Pancreas (tissue), 10 donors: ENCODE results near the gene DNAH5. TPM values are rescaled to one million over a fixed set of nuclear protein-coding genes. Genes with fewer than 3 reads are reported as not detected.

ENCODE experiments used
- ATAC-seq, 4 donors: fragments of 200-7000 bp; cut with Tn5 transposase; one replicate each; pipeline versions ENCODE4 v1.8.0 to v1.9.1; 2020; ENCODE audit warnings: mild to moderate bottlenecking in 4 of 4, moderate library complexity in 4 of 4
- DNase-seq, 6 donors: peaks; one replicate each; pipeline ENCODE4 v3.0.0-alpha.2; 2020
- FAIRE-seq: peaks from 2 replicates; lab custom pipeline; 2012; peaks lifted over from hg19 to GRCh38; lab: Jason Lieb, UNC
- H3K27ac ChIP-seq, 4 donors: fragments of 200-600 bp; sonication (generic); 1 replicate in 3 of 4; 2 replicates in 1 of 4; pipeline versions ENCODE4 v1.5.0 to v1.8.0; 2020
- H3K27me3 ChIP-seq, 4 donors: fragments of 200-600 bp; one replicate each; pipeline ENCODE4 v1.8.0; 2021
- H3K36me3 ChIP-seq, 3 donors: fragments of 200-600 bp; sonication (generic) in 1 of 3; one replicate each; pipeline versions ENCODE4 v1.5.0 to v1.8.0; 2020 to 2021
- H3K4me1 ChIP-seq, 3 donors: fragments of 200-600 bp; one replicate each; pipeline ENCODE4 v1.8.0; 2021
- H3K4me3 ChIP-seq, 4 donors: fragments of 200-600 bp; sonication (generic) in 2 of 4; one replicate each; pipeline versions ENCODE4 v1.5.0 to v1.8.0; 2020 to 2021
- H3K9me3 ChIP-seq, 4 donors: fragments of 200-600 bp; one replicate each; pipeline ENCODE4 v1.8.0; 2021
- CTCF ChIP-seq, 4 donors: fragments of 200-600 bp; sonication (generic) in 3 of 4; IDR thresholded peaks; one replicate each; pipeline versions ENCODE4 v1.5.0 to v1.8.0; 2021; ENCODE audit warnings: antibody characterized with exemption in 4 of 4
- WGBS, 2 donors: extraction: QIAGEN DNeasy Blood & Tissue Kit; methylation state at CpG; one replicate each; pipeline ENCODE4 v1.1.7; 2013; 5-methylcytosine and 5-hydroxymethylcytosine counted together
- intact Hi-C, 3 donors: fragments of 100-400 bp; cut with DNase I; formaldehyde crosslinking; loops; one replicate each; pipeline versions ENCODE4 v1.11.1 to v1.14.2; 2022
- polyA plus RNA-seq, 2 donors: library from polyadenylated mRNA; stranded (reverse); fragments of 200-250 nt; gene quantifications; one replicate each; pipeline ENCODE4 v1.2.3, GENCODE V29; 2013
- total RNA-seq, 6 donors: library from RNA; stranded (reverse); fragmentation: NEBNext Ultra II Directional in 4 of 6; extraction: Animal tissue kit (Norgen Biotek cat#: 25700) in 4 of 6; gene quantifications; one replicate each; pipeline versions ENCODE4 v1.2.1 to v1.2.4, GENCODE V29; 2021 to 2023
- donor health status: healthy with polysubstance abuse.
- donor health status: DM: no; HTN: no; CAD: no; lungs with moderate emphysema.
- donor health status: DM: no; HTN: no; CAD: no.
- donor health status: control.
- donor health status: control.
- donor health status: Bipolar disorder and iron deficiency.
- donor health status: DM: yes; HTN: yes; CAD: no.
- donor health status: DM: no; HTN: no; CAD: no.
- donor health status: DM: no; HTN: no; CAD: no.
- donor health status: DM: yes; HTN: yes; CAD: no.

DNAH5 gene
- total and polyA plus RNA-seq, 8 donors: 0.84 to 5.3 (median 1.6) TPM

GRCh38 chr5:13785781-13786415 is 158.6 kb downstream of the DNAH5 start:
- H3K27ac ChIP-seq: no peak overlapping the region
- WGBS, 2 donors: 70 to 85% methylated on average over 6 of the region's 6 CpGs
- intact Hi-C loops: no loop called here
- DNase-seq (no peak), FAIRE-seq (no peak), ATAC-seq (no peak)
- no peaks in the 10 kb centered on the region for H3K27me3 ChIP-seq
- no peak for TF ChIP-seq CTCF (IDR thresholded peaks at IDR 0.05)
- no peak overlapping the region for H3K4me3 ChIP-seq
- H3K4me1 ChIP-seq: no peaks in the 10 kb centered on the region
- no peaks in the 10 kb centered on the region for H3K36me3 ChIP-seq
- no peaks in the 10 kb centered on the region for H3K9me3 ChIP-seq

DNA sequence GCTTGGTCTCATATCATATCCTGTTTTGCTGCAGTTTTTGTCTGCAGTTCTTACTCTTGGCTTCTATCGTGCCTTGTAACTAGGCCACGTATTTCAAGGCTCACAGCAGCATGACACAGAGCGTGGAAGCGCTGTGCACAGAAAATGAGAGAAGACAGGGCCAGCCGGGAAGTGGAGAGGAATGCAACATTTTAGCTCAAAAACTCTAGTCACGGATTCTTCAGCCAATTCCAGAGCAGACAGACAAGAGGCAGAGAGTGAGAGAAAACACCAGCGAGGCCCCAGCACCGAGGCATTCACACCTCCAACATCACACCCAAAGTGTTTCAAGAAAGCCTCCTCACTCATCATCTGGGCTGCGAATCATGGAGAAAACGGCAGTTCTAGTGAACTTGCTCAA is 160.8 kb downstream of the DNAH5 start:
- H3K36me3 ChIP-seq: no peaks in the 10 kb centered on the region
- WGBS, 2 donors: 61 to 71% methylated on average over 10 of the region's 10 CpGs
- FAIRE-seq (no peak), DNase-seq (no peak), ATAC-seq (no peak)
- no peak for TF ChIP-seq CTCF (IDR thresholded peaks at IDR 0.05)
- no peaks in the 10 kb centered on the region for H3K27me3 ChIP-seq
- no peak overlapping the region for H3K4me3 ChIP-seq
- H3K4me1 ChIP-seq: no peaks in the 10 kb centered on the region
- no peaks in the 10 kb centered on the region for H3K9me3 ChIP-seq
- intact Hi-C loops: no loop called here
- no peak overlapping the region for H3K27ac ChIP-seq

GRCh38 chr5:13780081-13780480 is 164.4 kb downstream of the DNAH5 start:
- Histone ChIP-seq H3K36me3 (no peaks in the 10 kb centered on the region), H3K27ac (no peak overlapping the region), H3K4me3 (no peak overlapping the region), H3K27me3 (no peaks in the 10 kb centered on the region), H3K9me3 (no peaks in the 10 kb centered on the region), H3K4me1 (no peaks in the 10 kb centered on the region)
- 76 to 83% methylated on average over 1 of the region's 1 CpG for WGBS, 2 donors
- no peak for TF ChIP-seq CTCF (IDR thresholded peaks at IDR 0.05)
- FAIRE-seq (no peak), ATAC-seq (no peak), DNase-seq (no peak)
- intact Hi-C loops: no loop called here

- intact Hi-C loops: no loop called here
- FAIRE-seq: no peak
- Histone ChIP-seq H3K4me3 (no peak overlapping the region), H3K36me3 (no peaks in the 10 kb centered on the region), H3K9me3 (no peaks in the 10 kb centered on the region), H3K27me3 (no peaks in the 10 kb centered on the region), H3K4me1 (no peaks in the 10 kb centered on the region), H3K27ac (no peak overlapping the region)
- ATAC-seq: no peak
- TF ChIP-seq CTCF (IDR thresholded peaks at IDR 0.05): no peak
- 52 to 60% methylated on average over 2 of the region's 2 CpGs for WGBS, 2 donors
- no peak for DNase-seq
Measured at GRCh38 chr5:13773649-13774048, 170.8 kb downstream of the DNAH5 start.

DNA sequence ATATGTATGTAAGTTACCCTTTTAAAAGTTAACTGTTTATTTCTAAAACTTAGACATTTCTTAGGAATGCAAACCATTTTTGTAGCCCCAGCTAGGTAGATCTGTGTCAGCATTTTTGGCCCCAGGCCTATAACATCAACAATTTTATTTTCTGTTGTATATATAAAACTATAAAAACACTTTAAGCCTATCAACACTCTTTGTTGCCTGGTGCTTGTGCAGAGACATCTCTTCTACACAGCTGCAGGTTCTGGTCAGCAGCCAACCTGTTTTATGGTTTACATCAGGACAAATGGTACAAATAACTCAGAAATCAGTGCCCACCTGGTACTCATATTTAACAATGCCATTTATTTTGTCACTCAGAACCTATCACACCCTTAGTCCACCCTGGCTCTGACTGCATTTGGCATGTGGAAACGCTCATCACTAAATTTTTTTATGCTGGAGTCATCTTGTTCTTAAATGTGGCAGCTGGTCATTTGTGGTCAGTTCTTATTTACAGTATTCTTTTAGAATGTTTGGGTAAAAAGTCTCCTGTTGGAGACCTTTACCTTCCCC is 173.4 kb downstream of the DNAH5 start:
- Histone ChIP-seq H3K27ac (no peak overlapping the region), H3K4me3 (no peak overlapping the region), H3K4me1 (no peaks in the 10 kb centered on the region), H3K9me3 (no peaks in the 10 kb centered on the region), H3K27me3 (no peaks in the 10 kb centered on the region), H3K36me3 (no peaks in the 10 kb centered on the region)
- FAIRE-seq (no peak), ATAC-seq (no peak), DNase-seq (no peak)
- intact Hi-C loops: no loop called here
- WGBS, 2 donors: 54 to 79% methylated on average over 1 of the region's 1 CpG
- TF ChIP-seq CTCF (IDR thresholded peaks at IDR 0.05): no peak
